Astrocyte (in vitro differentiated cells and primary cell): ENCODE results near the gene WDR33.

Experiments used
- EZH2 ChIP-seq: IDR thresholded peaks from 2 replicates; pipeline ENCODE4 v1.6.1; 2012; ENCODE audit warnings: mild to moderate bottlenecking, low read length, inconsistent platforms; ENCODE audit not compliant: insufficient read depth
- TF ChIP-seq, protein P1 (sequence below): IDR thresholded peaks from 2 replicates; pipeline ENCODE4 v1.5.1; 2011; ENCODE audit warnings: low read depth, mild to moderate bottlenecking, inconsistent platforms, low read length, moderate library complexity; ENCODE audit not compliant: insufficient read depth

DNA sequence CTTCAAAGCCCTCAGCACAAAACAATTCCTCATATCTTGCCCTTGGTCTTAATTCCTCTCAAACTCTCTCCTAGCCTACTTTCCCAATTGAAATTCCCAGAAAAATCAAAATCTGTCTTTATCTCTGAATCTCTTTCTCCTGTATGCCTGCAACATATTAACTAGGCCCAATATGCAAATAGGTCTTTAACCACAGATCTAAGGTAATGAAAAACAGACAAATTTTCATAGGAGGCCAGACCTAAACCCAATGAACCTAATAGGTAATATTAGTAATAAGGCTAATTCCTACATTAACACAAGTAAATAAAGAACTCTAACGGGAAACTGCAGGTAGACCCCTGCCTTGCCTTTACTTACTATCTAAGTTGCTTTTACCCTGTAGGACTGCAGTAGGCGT, 41.4 kb downstream of the WDR33 start:
- no peak for TF ChIP-seq EZH2
- TF ChIP-seq, protein P1, sequence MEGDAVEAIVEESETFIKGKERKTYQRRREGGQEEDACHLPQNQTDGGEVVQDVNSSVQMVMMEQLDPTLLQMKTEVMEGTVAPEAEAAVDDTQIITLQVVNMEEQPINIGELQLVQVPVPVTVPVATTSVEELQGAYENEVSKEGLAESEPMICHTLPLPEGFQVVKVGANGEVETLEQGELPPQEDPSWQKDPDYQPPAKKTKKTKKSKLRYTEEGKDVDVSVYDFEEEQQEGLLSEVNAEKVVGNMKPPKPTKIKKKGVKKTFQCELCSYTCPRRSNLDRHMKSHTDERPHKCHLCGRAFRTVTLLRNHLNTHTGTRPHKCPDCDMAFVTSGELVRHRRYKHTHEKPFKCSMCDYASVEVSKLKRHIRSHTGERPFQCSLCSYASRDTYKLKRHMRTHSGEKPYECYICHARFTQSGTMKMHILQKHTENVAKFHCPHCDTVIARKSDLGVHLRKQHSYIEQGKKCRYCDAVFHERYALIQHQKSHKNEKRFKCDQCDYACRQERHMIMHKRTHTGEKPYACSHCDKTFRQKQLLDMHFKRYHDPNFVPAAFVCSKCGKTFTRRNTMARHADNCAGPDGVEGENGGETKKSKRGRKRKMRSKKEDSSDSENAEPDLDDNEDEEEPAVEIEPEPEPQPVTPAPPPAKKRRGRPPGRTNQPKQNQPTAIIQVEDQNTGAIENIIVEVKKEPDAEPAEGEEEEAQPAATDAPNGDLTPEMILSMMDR, result no peak
